ENCODE results near the gene UBE2L5.

Gene UBE2L5

GRCh38 chr13:30422054-30422839 lies at the start of gene UBE2L5:
Gene UBE2L5 (plus strand): TSS chr13:30422493. CDS start chr13:30427991, 5,498 bp downstream.
- DNase-seq = peak; percentile 76

GRCh38 chr13:30373727-30374126 lies 48.6 kb upstream of the UBE2L5 start:
- DNase-seq = no peak

- DNase-seq = no peak
Measured at GRCh38 chr13:30375265-30375835, 46.9 kb upstream of the UBE2L5 start.

GRCh38 chr13:30376426-30377311 lies 45.6 kb upstream of the UBE2L5 start:
- DNase-seq = no peak

GRCh38 chr13:30377312-30377685 lies 45.0 kb upstream of the UBE2L5 start:
- no peak for DNase-seq

GRCh38 chr13:30378191-30378590 lies 44.1 kb upstream of the UBE2L5 start:
- no peak for DNase-seq

GRCh38 chr13:30381049-30381448 lies 41.2 kb upstream of the UBE2L5 start:
- DNase-seq = no peak

- DNase-seq = no peak
Measured at GRCh38 chr13:30382836-30383525, 39.3 kb upstream of the UBE2L5 start.

- DNase-seq = peak; percentile 70
Measured at GRCh38 chr13:30388406-30389283, 33.6 kb upstream of the UBE2L5 start.

GRCh38 chr13:30391956-30392680 lies 30.2 kb upstream of the UBE2L5 start:
- DNase-seq = no peak

- no peak for DNase-seq
Measured at GRCh38 chr13:30392681-30393045, 29.6 kb upstream of the UBE2L5 start.

GRCh38 chr13:30394751-30395191 lies 27.5 kb upstream of the UBE2L5 start:
- DNase-seq = no peak

GRCh38 chr13:30395192-30396158 lies 26.8 kb upstream of the UBE2L5 start:
- DNase-seq = peak; percentile 87

- DNase-seq = no peak
Measured at GRCh38 chr13:30396434-30397075, 25.7 kb upstream of the UBE2L5 start.

GRCh38 chr13:30398601-30399072 lies 23.7 kb upstream of the UBE2L5 start:
- DNase-seq = no peak

GRCh38 chr13:30400376-30400775 lies 21.9 kb upstream of the UBE2L5 start:
- DNase-seq = no peak

- no peak for DNase-seq
Measured at GRCh38 chr13:30401347-30401746, 20.9 kb upstream of the UBE2L5 start.

- no peak for DNase-seq
Measured at GRCh38 chr13:30403456-30403855, 18.8 kb upstream of the UBE2L5 start.

GRCh38 chr13:30404207-30404606 lies 18.1 kb upstream of the UBE2L5 start:
- DNase-seq = no peak
